AG10803 (cell line): ENCODE data around the gene PRDM15.

ENCODE experiments used
- DNase-seq: peaks from one replicate; pipeline ENCODE4 v3.0.0; 2010; ENCODE audit warnings: low read depth
- H3K4me3 ChIP-seq: 2 replicates; pipeline ENCODE4 v1.5.1; 2011; ENCODE audit warnings: mild to moderate bottlenecking, low read length, control low read depth
- TF ChIP-seq, protein P1 (sequence below): conservative IDR thresholded peaks from 2 replicates; pipeline ENCODE4 v1.5.1; 2011; ENCODE audit warnings: mild to moderate bottlenecking, low read length, control low read depth, inconsistent platforms

Gene PRDM15

DNA sequence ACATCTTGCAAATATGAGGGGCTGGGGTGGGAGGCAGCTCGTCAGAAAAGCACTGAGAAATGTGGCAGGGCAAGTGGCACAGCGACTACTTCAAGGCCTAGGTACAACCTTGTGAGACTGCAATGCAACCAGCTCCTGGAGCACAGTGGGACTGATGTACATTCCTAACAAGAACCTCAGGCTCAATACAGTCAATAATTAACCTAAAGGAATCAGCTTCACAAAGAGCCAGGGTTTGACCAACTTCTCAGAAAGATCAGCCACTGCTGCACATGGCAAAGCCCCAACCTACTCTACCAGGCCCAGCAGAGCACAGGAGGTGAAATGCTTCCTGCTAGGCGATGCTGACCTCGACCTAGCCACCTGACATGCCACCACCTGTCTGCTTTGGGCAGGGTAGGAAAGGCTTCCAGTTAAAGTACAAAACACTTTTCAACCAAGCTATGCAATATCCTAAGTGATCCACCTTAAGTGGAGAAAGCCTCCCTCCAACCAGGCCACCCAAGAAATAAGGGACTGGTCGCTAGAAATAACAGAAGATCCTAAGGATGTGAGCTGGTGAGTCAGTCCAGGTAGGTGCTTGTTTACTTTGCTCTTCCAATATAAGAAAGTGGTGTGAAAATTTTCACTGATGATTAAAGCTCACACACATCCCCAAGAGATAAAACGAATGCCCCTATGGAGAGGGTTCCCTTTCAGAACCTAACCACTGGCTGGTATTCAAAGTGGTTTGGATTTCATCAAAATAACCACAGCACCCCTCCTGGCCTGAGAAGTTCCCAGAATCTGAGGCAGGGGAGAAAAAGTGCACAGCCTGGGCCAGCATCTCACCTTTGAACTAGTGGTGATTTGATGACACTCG is 114.4 kb downstream of the PRDM15 start:
- no peak overlapping the region for H3K4me3 ChIP-seq
- TF ChIP-seq, protein P1, sequence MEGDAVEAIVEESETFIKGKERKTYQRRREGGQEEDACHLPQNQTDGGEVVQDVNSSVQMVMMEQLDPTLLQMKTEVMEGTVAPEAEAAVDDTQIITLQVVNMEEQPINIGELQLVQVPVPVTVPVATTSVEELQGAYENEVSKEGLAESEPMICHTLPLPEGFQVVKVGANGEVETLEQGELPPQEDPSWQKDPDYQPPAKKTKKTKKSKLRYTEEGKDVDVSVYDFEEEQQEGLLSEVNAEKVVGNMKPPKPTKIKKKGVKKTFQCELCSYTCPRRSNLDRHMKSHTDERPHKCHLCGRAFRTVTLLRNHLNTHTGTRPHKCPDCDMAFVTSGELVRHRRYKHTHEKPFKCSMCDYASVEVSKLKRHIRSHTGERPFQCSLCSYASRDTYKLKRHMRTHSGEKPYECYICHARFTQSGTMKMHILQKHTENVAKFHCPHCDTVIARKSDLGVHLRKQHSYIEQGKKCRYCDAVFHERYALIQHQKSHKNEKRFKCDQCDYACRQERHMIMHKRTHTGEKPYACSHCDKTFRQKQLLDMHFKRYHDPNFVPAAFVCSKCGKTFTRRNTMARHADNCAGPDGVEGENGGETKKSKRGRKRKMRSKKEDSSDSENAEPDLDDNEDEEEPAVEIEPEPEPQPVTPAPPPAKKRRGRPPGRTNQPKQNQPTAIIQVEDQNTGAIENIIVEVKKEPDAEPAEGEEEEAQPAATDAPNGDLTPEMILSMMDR: no peak
- DNase-seq: no peak

DNA sequence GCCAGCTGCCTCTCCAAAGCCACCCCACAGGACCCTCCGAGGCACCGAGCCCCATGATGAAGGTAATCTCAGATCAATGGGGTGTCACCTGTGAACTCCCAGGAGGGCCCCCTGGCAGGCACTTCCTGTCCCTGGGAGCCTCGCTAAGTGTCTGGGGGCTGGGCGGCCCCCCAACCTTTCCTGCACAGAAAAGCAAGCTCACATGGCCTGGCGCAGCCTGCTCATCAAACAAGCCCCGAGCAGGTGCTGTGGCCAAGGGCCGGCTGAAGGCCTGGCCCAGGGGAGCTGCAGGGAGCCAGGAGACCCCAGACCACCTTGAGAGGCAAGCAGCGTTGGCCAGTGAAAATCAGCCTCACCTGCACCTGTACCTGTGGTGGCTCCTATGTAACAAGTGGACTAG is 115.1 kb downstream of the PRDM15 start:
- TF ChIP-seq, protein P1: no peak
- no peak overlapping the region for H3K4me3 ChIP-seq
- DNase-seq: no peak

DNA sequence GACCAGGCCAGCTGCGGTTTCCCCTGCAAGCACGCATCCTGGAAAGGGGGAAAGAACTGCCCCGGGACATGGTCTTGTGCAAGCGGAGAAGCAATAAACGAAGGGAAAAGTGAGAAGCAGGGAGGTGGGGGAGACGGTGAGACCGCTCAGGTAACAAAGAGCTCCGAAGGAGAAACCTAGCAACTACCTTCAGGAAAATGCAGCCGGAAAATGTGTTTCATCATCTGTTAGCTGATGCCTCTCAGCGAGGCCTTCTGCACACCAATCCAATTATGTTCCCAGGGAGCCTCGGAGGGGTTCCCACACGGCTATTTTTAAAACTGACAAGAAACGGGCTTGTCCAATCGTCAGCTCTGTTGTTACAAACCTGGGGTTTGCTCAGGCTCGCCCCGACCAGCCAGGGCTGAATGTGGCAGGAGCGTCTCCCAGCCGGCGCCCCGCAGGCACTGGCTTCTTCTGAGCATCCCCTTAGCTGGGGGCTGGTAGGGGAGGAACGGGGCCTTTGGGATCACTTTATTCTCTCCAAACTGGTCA is 115.7 kb downstream of the PRDM15 start:
- no peak for DNase-seq
- H3K4me3 ChIP-seq: no peak overlapping the region
- TF ChIP-seq, protein P1: no peak

DNA sequence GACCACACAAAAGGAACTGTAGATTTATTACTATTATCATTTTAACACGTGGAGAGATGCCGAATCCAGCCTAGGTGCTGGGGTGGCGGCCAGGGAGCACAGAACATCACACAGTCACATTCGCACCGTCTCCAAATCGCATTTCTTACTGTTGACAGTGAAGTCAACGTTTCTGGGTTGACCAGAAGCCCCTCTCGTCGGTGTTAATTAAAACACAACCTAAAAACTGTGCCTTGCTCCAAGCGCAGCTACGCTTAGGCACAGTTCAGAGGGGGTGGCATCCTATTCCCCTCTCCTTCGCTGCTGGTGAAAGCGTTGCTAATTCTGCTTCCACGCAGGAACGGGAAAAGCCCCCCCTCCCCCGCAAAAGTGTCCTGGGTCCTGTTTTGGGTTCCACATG is 116.4 kb downstream of the PRDM15 start:
- H3K4me3 ChIP-seq: no peak overlapping the region

DNA sequence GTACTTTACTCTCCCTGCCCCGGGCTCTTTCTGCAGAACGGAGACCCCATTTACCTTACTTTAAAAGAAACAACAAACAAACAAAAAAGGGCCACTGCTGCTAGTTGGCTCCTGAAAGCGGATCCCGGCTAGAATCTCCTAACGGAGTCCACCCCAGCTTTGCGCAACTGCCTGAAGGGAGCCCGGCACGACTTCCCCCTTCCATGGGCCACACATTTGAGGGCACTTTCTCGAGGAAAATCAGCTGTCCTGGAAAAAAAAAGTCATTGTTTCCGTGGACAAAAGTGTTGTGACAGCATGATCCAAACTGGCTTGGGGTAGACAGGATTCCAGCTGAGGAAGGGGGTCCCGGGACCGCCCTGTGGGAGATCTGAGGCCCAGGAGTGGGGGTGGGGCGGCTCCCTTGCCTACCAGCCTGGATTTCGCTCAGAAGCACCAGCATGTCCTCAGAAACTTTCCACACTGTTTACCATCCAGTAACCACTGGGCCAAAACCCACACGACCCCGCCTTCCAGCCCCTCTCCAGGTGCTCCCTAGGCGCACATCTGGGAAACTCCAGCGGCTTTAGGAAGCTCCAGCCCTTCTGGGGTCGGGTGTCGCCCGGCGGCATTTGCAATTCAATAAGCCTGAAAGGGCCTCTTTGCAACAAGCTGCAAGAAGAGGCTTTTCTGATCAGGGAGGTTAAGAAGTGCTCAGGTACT is 117.1 kb downstream of the PRDM15 start:
- DNase-seq: no peak
- no peak overlapping the region for H3K4me3 ChIP-seq
- TF ChIP-seq, protein P1: no peak

More for the DNA sequence above, 116.4 kb downstream of the PRDM15 start:
- no peak for DNase-seq
- TF ChIP-seq, protein P1: no peak

DNA sequence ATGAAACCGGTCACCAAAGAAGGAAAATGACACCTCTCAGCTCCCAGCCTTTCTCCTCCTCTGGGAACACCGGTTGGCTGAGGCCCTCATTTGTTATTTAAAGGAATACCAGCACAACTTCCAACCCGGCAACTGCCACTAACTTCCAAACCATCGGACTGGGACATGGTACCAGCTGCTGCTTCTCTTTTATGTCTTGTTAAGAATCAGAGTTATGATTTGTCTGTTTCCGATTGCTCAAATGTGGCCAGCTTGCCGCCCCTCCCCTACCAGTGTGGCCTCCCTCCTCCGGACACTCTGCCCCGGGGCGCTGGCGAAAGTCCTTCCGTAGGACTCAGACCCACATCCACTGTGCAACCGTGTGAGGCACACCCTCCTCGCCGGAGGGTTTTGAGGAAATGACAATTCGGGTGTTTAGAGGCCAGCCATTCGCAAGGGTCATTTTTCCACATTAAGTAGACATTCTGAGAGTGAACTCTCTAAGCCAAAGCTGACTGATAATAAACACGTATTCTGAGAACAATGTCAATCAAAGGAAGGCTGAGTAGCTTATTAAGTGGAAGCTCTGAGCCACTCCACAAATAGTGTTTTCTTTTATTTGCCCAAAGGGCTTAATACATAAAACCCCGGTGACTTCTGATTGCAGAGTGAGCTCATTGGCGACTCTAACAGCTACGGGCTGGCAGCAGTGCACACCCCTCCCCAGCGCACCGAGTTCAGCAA is 117.8 kb downstream of the PRDM15 start:
- H3K4me3 ChIP-seq: no peak overlapping the region
- no peak for DNase-seq
- TF ChIP-seq, protein P1: no peak
